GDM1 (cell line): ENCODE data around the gene DNAJC18.
"Not testable (repeated sequence)": the region's sequence is repeated elsewhere in the genome, so short reads cannot be mapped to it uniquely, and the experiment has no call there.

Experiments used
- DNase-seq: peaks from one replicate; lab custom pipeline; 2025; lab: John Stamatoyannopoulos, UW

DNAJC18 gene

GRCh38 chr5:139387611-139388197 lies 51.6 kb downstream of the DNAJC18 start:
- DNase-seq, result no peak

GRCh38 chr5:139386956-139387355 lies 52.4 kb downstream of the DNAJC18 start:
- DNase-seq, result not testable (repeated sequence)

GRCh38 chr5:139386050-139386438 lies 53.3 kb downstream of the DNAJC18 start:
- DNase-seq, result no peak

GRCh38 chr5:139385061-139386049 lies 54.0 kb downstream of the DNAJC18 start:
- DNase-seq, result no peak

- no peak for DNase-seq
Measured at GRCh38 chr5:139384591-139385051, 54.7 kb downstream of the DNAJC18 start.

GRCh38 chr5:139383993-139384590 lies 55.2 kb downstream of the DNAJC18 start:
- no peak for DNase-seq

- DNase-seq, result no peak
Measured at GRCh38 chr5:139383275-139383992, 55.9 kb downstream of the DNAJC18 start, which contains the start of gene SLC23A1. SLC23A1 (minus strand) TSS chr5:139383297; CDS start chr5:139383253, 44 bp downstream.

- no peak for DNase-seq
Measured at GRCh38 chr5:139382807-139383206, 56.5 kb downstream of the DNAJC18 start.

- no peak for DNase-seq
Measured at GRCh38 chr5:139381837-139382761, 57.2 kb downstream of the DNAJC18 start.

- no peak for DNase-seq
Measured at GRCh38 chr5:139379626-139380449, 59.5 kb downstream of the DNAJC18 start.

GRCh38 chr5:139378941-139379361 lies 60.4 kb downstream of the DNAJC18 start:
- DNase-seq, result no peak

- no peak for DNase-seq
Measured at GRCh38 chr5:139378101-139378825, 61.1 kb downstream of the DNAJC18 start.

GRCh38 chr5:139377226-139377625 lies 62.1 kb downstream of the DNAJC18 start:
- DNase-seq, result no peak

- DNase-seq, result no peak
Measured at GRCh38 chr5:139376364-139376763, 63.0 kb downstream of the DNAJC18 start.

GRCh38 chr5:139374909-139375308 lies 64.4 kb downstream of the DNAJC18 start:
- DNase-seq, result no peak

GRCh38 chr5:139371482-139372435 lies 67.6 kb downstream of the DNAJC18 start:
- no peak for DNase-seq

- no peak for DNase-seq
Measured at GRCh38 chr5:139369181-139369580, 70.1 kb downstream of the DNAJC18 start.

- DNase-seq, result no peak
Measured at GRCh38 chr5:139368613-139369012, 70.7 kb downstream of the DNAJC18 start.
